Osteoblast (primary cell): ENCODE measurements around the gene HOXB1. TPM values are rescaled to one million over a fixed set of nuclear protein-coding genes. Genes with fewer than 3 reads are reported as not detected.

Source experiments
- DNase-seq: peaks from one replicate; pipeline ENCODE4 v3.0.0; 2011; ENCODE audit warnings: low spot score, mixed read lengths; ENCODE audit not compliant: insufficient read length; ENCODE audit errors: missing footprints
- H2AFZ ChIP-seq: 2 replicates; pipeline ENCODE4 v1.6.0; 2011; ENCODE audit warnings: mild to moderate bottlenecking, low read length
- H3K27ac ChIP-seq: 2 replicates; pipeline ENCODE4 v1.5.1; 2011; ENCODE audit warnings: mild to moderate bottlenecking, low read depth, low read length, moderate library complexity
- H3K27me3 ChIP-seq: 2 replicates; pipeline ENCODE4 v1.6.0; 2012; ENCODE audit warnings: mild to moderate bottlenecking, control low read depth, inconsistent platforms, low read length, moderate library complexity; ENCODE audit not compliant: insufficient read depth
- H3K36me3 ChIP-seq: 2 replicates; pipeline ENCODE4 v1.5.1; 2011; ENCODE audit warnings: mild to moderate bottlenecking, low read length, control low read depth, moderate library complexity; ENCODE audit not compliant: insufficient read depth
- H3K4me1 ChIP-seq: 2 replicates; pipeline ENCODE4 v1.5.1; 2011; ENCODE audit warnings: mild to moderate bottlenecking, low read length, control low read depth, moderate library complexity; ENCODE audit not compliant: insufficient read depth
- H3K4me2 ChIP-seq: 2 replicates; pipeline ENCODE4 v1.6.0; 2011; ENCODE audit warnings: mild to moderate bottlenecking, low read length; ENCODE audit not compliant: insufficient read depth
- H3K4me3 ChIP-seq: fragments of 200-600 bp; sonication (generic); 3 replicates; pipeline ENCODE4 v1.5.1; 2012; ENCODE audit warnings: mild to moderate bottlenecking, low read length, inconsistent platforms; ENCODE audit not compliant: insufficient read depth
- H3K79me2 ChIP-seq: 2 replicates; pipeline ENCODE4 v1.6.0; 2012; ENCODE audit warnings: mild to moderate bottlenecking, low read length, control low read depth, inconsistent platforms; ENCODE audit not compliant: insufficient read depth
- H3K9me3 ChIP-seq: 2 replicates; pipeline ENCODE4 v1.5.1; 2011; ENCODE audit warnings: low read depth, low read length, control low read depth
- H4K20me1 ChIP-seq: 2 replicates; pipeline ENCODE4 v1.6.0; 2012; ENCODE audit warnings: mild to moderate bottlenecking, low read length, control low read depth; ENCODE audit not compliant: insufficient read depth
- total RNA-seq: library from RNA; depleted of rRNA; stranded (reverse); fragments of >200 nt; gene quantifications from 2 replicates; pipeline ENCODE4 v1.2.3, GENCODE V29; 2012
- TF ChIP-seq, protein P1 (sequence below): IDR thresholded peaks from 2 replicates; pipeline ENCODE4 v1.5.1; 2011; ENCODE audit warnings: mild to moderate bottlenecking, low read depth, low read length, moderate library complexity; ENCODE audit errors: extremely low read depth

HOXB1 gene
- total RNA-seq, 1 donor: not detected

DNA sequence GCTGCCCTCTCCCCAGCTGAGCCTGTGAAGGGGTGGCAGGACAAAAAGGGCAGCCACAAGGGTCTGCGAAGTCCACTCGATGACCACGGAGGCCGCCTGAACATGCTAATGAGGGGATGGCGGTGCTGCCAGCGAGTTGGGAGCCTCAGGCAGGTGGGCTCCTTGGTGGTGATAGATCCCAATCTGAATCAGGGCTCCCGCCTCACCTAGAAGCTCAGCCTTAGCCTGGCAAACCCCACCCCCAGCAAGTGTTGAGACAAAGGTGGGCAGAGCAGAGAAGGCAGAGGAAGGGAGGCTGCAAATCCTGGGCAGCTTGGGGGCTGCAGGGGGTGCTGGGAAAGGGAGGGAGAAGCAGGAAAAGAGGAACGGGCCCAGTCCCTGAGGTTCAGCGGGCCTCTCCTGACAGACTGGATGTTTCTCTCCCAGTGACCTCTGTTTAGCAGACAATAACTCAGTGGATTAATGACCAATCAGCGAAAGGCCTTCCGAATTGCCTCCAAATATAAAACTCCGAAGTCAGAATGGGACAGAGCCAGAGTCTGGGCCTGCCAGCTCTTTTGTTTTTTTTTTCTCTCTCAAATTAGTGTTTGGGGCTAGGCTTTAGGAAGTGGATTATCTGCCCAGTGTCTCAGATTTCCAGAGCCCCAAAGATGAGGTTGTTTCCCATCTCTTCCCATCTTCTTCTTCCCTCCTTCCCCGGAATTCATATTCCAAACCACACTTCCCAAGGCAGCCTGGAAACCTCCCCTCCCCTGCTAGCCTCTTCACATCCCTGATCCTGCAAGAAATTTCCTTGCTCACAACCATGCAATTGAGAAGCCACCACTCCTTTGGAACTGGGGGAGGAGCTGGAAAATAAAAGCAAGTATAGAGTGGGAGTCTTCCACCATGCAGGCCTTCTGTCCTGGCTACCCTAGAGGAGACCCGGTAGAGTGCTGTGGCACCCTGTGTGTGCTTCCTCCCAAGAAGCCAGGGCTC, 29.3 kb upstream of the HOXB1 start:
- Histone ChIP-seq H4K20me1 (no peaks in the 10 kb centered on the region), H3K9me3 (no peaks in the 10 kb centered on the region), H3K79me2 (no peaks in the 10 kb centered on the region), H3K27ac (no peak overlapping the region), H2AFZ (no peak overlapping the region), H3K27me3 (peaks cover 82% of the 10 kb centered on the region), H3K4me1 (no peaks in the 10 kb centered on the region), H3K4me2 (no peak overlapping the region), H3K4me3 (no peak overlapping the region), H3K36me3 (no peaks in the 10 kb centered on the region)
- TF ChIP-seq, protein P1, sequence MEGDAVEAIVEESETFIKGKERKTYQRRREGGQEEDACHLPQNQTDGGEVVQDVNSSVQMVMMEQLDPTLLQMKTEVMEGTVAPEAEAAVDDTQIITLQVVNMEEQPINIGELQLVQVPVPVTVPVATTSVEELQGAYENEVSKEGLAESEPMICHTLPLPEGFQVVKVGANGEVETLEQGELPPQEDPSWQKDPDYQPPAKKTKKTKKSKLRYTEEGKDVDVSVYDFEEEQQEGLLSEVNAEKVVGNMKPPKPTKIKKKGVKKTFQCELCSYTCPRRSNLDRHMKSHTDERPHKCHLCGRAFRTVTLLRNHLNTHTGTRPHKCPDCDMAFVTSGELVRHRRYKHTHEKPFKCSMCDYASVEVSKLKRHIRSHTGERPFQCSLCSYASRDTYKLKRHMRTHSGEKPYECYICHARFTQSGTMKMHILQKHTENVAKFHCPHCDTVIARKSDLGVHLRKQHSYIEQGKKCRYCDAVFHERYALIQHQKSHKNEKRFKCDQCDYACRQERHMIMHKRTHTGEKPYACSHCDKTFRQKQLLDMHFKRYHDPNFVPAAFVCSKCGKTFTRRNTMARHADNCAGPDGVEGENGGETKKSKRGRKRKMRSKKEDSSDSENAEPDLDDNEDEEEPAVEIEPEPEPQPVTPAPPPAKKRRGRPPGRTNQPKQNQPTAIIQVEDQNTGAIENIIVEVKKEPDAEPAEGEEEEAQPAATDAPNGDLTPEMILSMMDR: no peak
- DNase-seq: no peak

DNA sequence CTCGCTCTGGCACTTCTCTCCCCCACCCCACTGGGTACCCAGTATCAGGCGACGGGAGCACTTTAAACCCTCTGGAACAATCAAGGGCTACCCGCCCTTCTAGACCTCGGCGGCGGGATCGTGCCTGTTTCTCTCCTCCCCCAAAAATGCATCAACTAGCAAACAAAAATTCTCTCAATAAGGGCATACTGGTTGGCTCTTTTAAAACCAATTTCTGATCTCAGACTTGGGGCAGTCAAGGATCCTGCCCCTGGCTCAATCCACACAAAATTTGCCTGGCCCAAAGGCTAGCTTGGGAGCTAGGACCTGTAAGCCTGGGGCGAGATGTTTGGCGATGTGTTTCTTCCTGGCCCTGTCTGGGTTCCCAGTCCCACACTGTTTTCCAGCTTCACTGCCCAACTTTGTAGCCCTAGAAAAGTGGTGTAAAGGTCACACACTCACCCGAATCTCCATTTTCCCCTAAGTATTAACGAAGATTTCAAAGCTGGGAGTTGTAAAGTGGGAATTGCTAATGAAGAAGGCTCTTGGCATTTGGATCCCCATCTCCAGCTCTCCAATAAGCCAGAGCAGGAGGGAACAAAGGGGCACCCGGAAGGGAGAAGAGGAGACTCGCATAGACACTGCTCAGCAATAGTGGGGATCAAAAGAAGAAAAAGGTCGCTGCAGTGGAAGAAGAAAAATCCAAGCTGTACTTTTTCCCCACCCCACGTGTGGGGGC, 28.5 kb upstream of the HOXB1 start:
- Histone ChIP-seq H3K79me2 (no peaks in the 10 kb centered on the region), H3K4me2 (no peak overlapping the region), H3K9me3 (no peaks in the 10 kb centered on the region), H3K27ac (no peak overlapping the region), H3K36me3 (no peaks in the 10 kb centered on the region), H3K4me1 (no peaks in the 10 kb centered on the region), H2AFZ (no peak overlapping the region), H4K20me1 (no peaks in the 10 kb centered on the region), H3K4me3 (no peak overlapping the region), H3K27me3 (peaks cover 82% of the 10 kb centered on the region)
- DNase-seq: no peak
- TF ChIP-seq, protein P1: no peak

DNA sequence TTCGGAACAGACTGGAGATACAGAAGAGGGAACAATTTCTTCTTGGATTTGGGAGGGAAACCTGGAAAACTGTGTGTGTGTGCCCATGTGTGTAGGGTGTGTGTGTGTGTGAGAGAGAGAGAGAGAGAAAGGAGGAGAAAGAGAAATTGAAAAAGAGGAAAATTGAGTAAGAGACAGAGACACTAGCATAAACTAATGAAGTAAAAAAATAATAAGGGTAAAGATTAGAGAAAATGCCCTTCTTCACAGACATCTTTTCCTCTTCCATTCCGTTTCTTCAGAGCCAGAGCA, 28.0 kb upstream of the HOXB1 start:
- H3K4me3 ChIP-seq: no peak overlapping the region
- no peaks in the 10 kb centered on the region for H3K4me1 ChIP-seq
- no peaks in the 10 kb centered on the region for H3K36me3 ChIP-seq
- H3K9me3 ChIP-seq: no peaks in the 10 kb centered on the region
- TF ChIP-seq, protein P1: no peak
- no peak for DNase-seq
- H4K20me1 ChIP-seq: no peaks in the 10 kb centered on the region
- peaks cover 85% of the 10 kb centered on the region for H3K27me3 ChIP-seq
- no peak overlapping the region for H2AFZ ChIP-seq
- no peaks in the 10 kb centered on the region for H3K79me2 ChIP-seq
- H3K4me2 ChIP-seq: no peak overlapping the region
- H3K27ac ChIP-seq: no peak overlapping the region
